H1 (cell line): ENCODE data around the gene KLF13. TPM values are rescaled to one million over a fixed set of nuclear protein-coding genes. Genes with fewer than 3 reads are reported as not detected.

ENCODE experiments used
- CTCF ChIA-PET: fragments of 300-600 bp; sonication (Branson Sonifier 250); formaldehyde crosslinking; loops from one replicate; lab custom pipeline; 2021; ENCODE audit not compliant: partially characterized antibody; lab: Charles Lee
- POLR2A ChIA-PET: fragments of 300-600 bp; sonication (Branson Sonifier 250); formaldehyde crosslinking; loops from one replicate; lab custom pipeline; 2021; ENCODE audit warnings: inconsistent platforms; ENCODE audit not compliant: partially characterized antibody; lab: Charles Lee
- DNase-seq, 2 experiments: peaks; one replicate each; pipeline versions ENCODE4 v3.0.0 to v3.0.0-alpha.2; 2010 to 2022; ENCODE audit warnings: low spot score in 2 of 2, low read depth in 1 of 2, mixed read lengths in 1 of 2
- FAIRE-seq: peaks from 2 replicates; lab custom pipeline; 2011; peaks lifted over from hg19 to GRCh38; lab: Jason Lieb, UNC
- H2AFZ ChIP-seq: 2 replicates; pipeline ENCODE4 v1.8.1; 2012; ENCODE audit warnings: low read length, inconsistent platforms
- H2AK5ac ChIP-seq: 2 replicates; pipeline ENCODE4 v1.6.1; 2013; ENCODE audit warnings: low read depth, low read length
- H2BK120ac ChIP-seq: replicated peaks from 2 replicates; pipeline ENCODE3; 2013; ENCODE audit warnings: low read depth, low read length, inconsistent platforms
- H2BK12ac ChIP-seq: 2 replicates; pipeline ENCODE4 v1.6.1; 2013; ENCODE audit warnings: low read depth, low read length
- H2BK15ac ChIP-seq: 2 replicates; pipeline ENCODE4 v1.6.1; 2013; ENCODE audit warnings: low read length
- H2BK20ac ChIP-seq: 2 replicates; pipeline ENCODE4 v1.6.1; 2013; ENCODE audit warnings: low read length
- H2BK5ac ChIP-seq: 2 replicates; pipeline ENCODE4 v1.6.1; 2013; ENCODE audit warnings: low read depth, low read length
- H3K14ac ChIP-seq: 2 replicates; pipeline ENCODE4 v1.6.1; 2013; ENCODE audit warnings: inconsistent platforms; ENCODE audit not compliant: insufficient read length
- H3K18ac ChIP-seq: 2 replicates; pipeline ENCODE4 v1.6.1; 2013; ENCODE audit warnings: low read length; ENCODE audit errors: extremely low read depth
- H3K23ac ChIP-seq: 2 replicates; pipeline ENCODE4 v1.6.1; 2013; ENCODE audit warnings: inconsistent platforms; ENCODE audit not compliant: insufficient read length
- H3K23me2 ChIP-seq: 2 replicates; pipeline ENCODE4 v1.6.1; 2013; ENCODE audit warnings: low read depth, low read length
- H3K27ac ChIP-seq: 2 replicates; pipeline ENCODE4 v1.6.1; 2011; ENCODE audit warnings: low read depth, low read length, inconsistent platforms
- H3K27me3 ChIP-seq, 4 experiments: replicated peaks in 1 of 4; 1 replicate in 1 of 4; 2 replicates in 3 of 4; pipeline versions ENCODE4 v1.6.1 to v1.8.1; 2011 to 2013; ENCODE audit warnings: low read length in 3 of 4, mild to moderate bottlenecking in 3 of 4, inconsistent platforms in 2 of 4, mixed read lengths in 2 of 4, moderate library complexity in 1 of 4; ENCODE audit not compliant: control insufficient read depth in 3 of 4, insufficient read depth in 3 of 4; ENCODE audit errors: extremely low read depth in 1 of 4
- H3K36me3 ChIP-seq, 4 experiments: 2 replicates each; pipeline versions ENCODE4 v1.6.1 to v1.8.1; 2011 to 2013; ENCODE audit warnings: mild to moderate bottlenecking in 4 of 4, low read length in 3 of 4, moderate library complexity in 2 of 4, control low read depth in 1 of 4, inconsistent platforms in 1 of 4; ENCODE audit not compliant: insufficient read depth in 4 of 4, control insufficient read depth in 2 of 4
- H3K4ac ChIP-seq: replicated peaks from 2 replicates; pipeline ENCODE3; 2013; ENCODE audit warnings: low read length, low read depth, mixed read lengths, inconsistent platforms; ENCODE audit not compliant: insufficient read length
- H3K4me1 ChIP-seq, 4 experiments: replicated peaks in 1 of 4; 1 replicate in 1 of 4; 2 replicates in 3 of 4; pipeline versions ENCODE4 v1.6.1 to v1.8.1; 2011 to 2013; ENCODE audit warnings: low read length in 3 of 4, inconsistent platforms in 2 of 4, mixed read lengths in 1 of 4; ENCODE audit not compliant: insufficient read depth in 4 of 4, control insufficient read depth in 3 of 4
- H3K4me2 ChIP-seq, 2 experiments: 2 replicates each; pipeline versions ENCODE4 v1.6.1 to v1.8.1; 2011 to 2013; ENCODE audit warnings: low read depth in 2 of 2, low read length in 2 of 2, control low read depth in 1 of 2, inconsistent platforms in 1 of 2, mild to moderate bottlenecking in 1 of 2; ENCODE audit not compliant: insufficient read depth in 1 of 2
- H3K4me3 ChIP-seq, 4 experiments: fragments of 200-600, 300-600 bp in 1 of 4; sonication (generic), shearing (Covaris generic), sonication (Bioruptor Twin) in 1 of 4; 2 replicates each; pipeline versions ENCODE4 v1.5.1 to v1.8.1; 2011 to 2016; ENCODE audit warnings: low read length in 4 of 4, low read depth in 3 of 4, control low read depth in 2 of 4, inconsistent platforms in 2 of 4, mild to moderate bottlenecking in 2 of 4, mixed read lengths in 1 of 4, moderate library complexity in 1 of 4; ENCODE audit not compliant: insufficient read depth in 2 of 4; ENCODE audit errors: extremely low read depth in 1 of 4
- H3K56ac ChIP-seq: replicated peaks from 2 replicates; pipeline ENCODE3; 2013; ENCODE audit warnings: low read depth, mild to moderate bottlenecking, mixed read lengths, low read length, inconsistent platforms; ENCODE audit not compliant: insufficient read length
- H3K79me1 ChIP-seq: 2 replicates; pipeline ENCODE4 v1.6.1; 2013; ENCODE audit warnings: low read depth, low read length, control low read depth
- H3K79me2 ChIP-seq, 2 experiments: 2 replicates each; pipeline versions ENCODE4 v1.6.1 to v1.8.1; 2012 to 2013; ENCODE audit warnings: low read length in 2 of 2, mild to moderate bottlenecking in 2 of 2, inconsistent platforms in 1 of 2; ENCODE audit not compliant: insufficient read depth in 2 of 2, control insufficient read depth in 1 of 2
- H3K9ac ChIP-seq, 4 experiments: replicated peaks in 1 of 4; 1 replicate in 1 of 4; 2 replicates in 3 of 4; pipeline versions ENCODE4 v1.6.1 to v1.8.1; 2011 to 2013; ENCODE audit warnings: low read depth in 3 of 4, low read length in 3 of 4, control low read depth in 2 of 4, mild to moderate bottlenecking in 2 of 4, moderate library complexity in 2 of 4, inconsistent platforms in 1 of 4; ENCODE audit errors: extremely low read depth in 1 of 4
- H3K9me3 ChIP-seq, 2 experiments: 2 replicates each; pipeline versions ENCODE4 v1.6.1 to v1.8.1; 2012 to 2013; ENCODE audit warnings: mild to moderate bottlenecking in 2 of 2, moderate library complexity in 2 of 2, control low read depth in 1 of 2, inconsistent platforms in 1 of 2, low read depth in 1 of 2, low read length in 1 of 2, mixed read lengths in 1 of 2; ENCODE audit not compliant: insufficient read depth in 2 of 2
- H4K20me1 ChIP-seq, 2 experiments: replicated peaks in 1 of 2; 2 replicates each; pipeline versions ENCODE3 to v1.8.1; 2011 to 2013; ENCODE audit warnings: inconsistent platforms in 2 of 2, low read length in 2 of 2, mild to moderate bottlenecking in 1 of 2; ENCODE audit not compliant: insufficient read depth in 2 of 2, control insufficient read depth in 1 of 2
- H4K5ac ChIP-seq: 2 replicates; pipeline ENCODE4 v1.6.1; 2013; ENCODE audit warnings: low read length, low read depth, mixed read lengths, inconsistent platforms; ENCODE audit not compliant: insufficient read length
- H4K8ac ChIP-seq: 2 replicates; pipeline ENCODE4 v1.8.0; 2013; ENCODE audit warnings: mild to moderate bottlenecking, moderate library complexity, low read length, inconsistent platforms; ENCODE audit not compliant: insufficient read depth; ENCODE audit errors: extremely low read depth
- H4K91ac ChIP-seq: replicated peaks from 2 replicates; pipeline ENCODE3; 2013; ENCODE audit warnings: low read length, mixed read lengths, inconsistent platforms; ENCODE audit not compliant: insufficient read length
- ASH2L ChIP-seq: fragments of 200-600, 300-600 bp; sonication (generic); IDR thresholded peaks from one replicate; pipeline ENCODE4 v1.7.1; 2017; ENCODE audit warnings: low read length
- ATF2 ChIP-seq: IDR thresholded peaks from 2 replicates; pipeline ENCODE4 v1.6.1; 2012; ENCODE audit warnings: low read length, inconsistent platforms
- BACH1 ChIP-seq: IDR thresholded peaks from 2 replicates; pipeline ENCODE4 v1.6.1; 2012; ENCODE audit warnings: low read length, improper control_type of control experiment
- KDM1A ChIP-seq: fragments of 200-600, 300-600 bp; sonication (generic); IDR thresholded peaks from 2 replicates; pipeline ENCODE4 v1.7.1; 2016; ENCODE audit warnings: mild to moderate bottlenecking, low read length, borderline replicate concordance
- KDM5A ChIP-seq: fragments of 200-600 bp; IDR thresholded peaks from 2 replicates; pipeline ENCODE4 v1.7.1; 2012; ENCODE audit warnings: mild to moderate bottlenecking, low read length, inconsistent platforms, mixed read lengths
- NANOG ChIP-seq: IDR thresholded peaks from 2 replicates; pipeline ENCODE4 v1.6.1; 2011; ENCODE audit warnings: low read length, low read depth, mild to moderate bottlenecking, inconsistent platforms; ENCODE audit not compliant: insufficient read depth, poor library complexity, severe bottlenecking
- POLR2A ChIP-seq, 2 experiments: IDR thresholded peaks; 1 replicate in 1 of 2; 2 replicates in 1 of 2; pipeline ENCODE4 v1.6.1; 2011; ENCODE audit warnings: low read depth in 2 of 2, low read length in 2 of 2, mild to moderate bottlenecking in 2 of 2; ENCODE audit errors: control extremely low read depth in 1 of 2
- RBBP5 ChIP-seq: IDR thresholded peaks from 2 replicates; pipeline ENCODE4 v1.7.1; 2012; ENCODE audit warnings: low read depth, mild to moderate bottlenecking, inconsistent platforms, low read length, moderate library complexity, borderline replicate concordance
- RNF2 ChIP-seq: fragments of 200-900, 300-1000 bp; sonication (generic); IDR thresholded peaks from 2 replicates; pipeline ENCODE4 v1.7.1; 2016; ENCODE audit warnings: borderline replicate concordance, low read depth, mild to moderate bottlenecking, antibody characterized with exemption, low read length; ENCODE audit not compliant: poor library complexity, severe bottlenecking; ENCODE audit errors: missing control alignments
- WGBS, 2 experiments: shearing (Covaris generic) in 1 of 2; methylation state at CpG; one replicate each; pipeline versions ENCODE4 v1.1.6 to v1.1.7; 2013 to 2015; ENCODE audit warnings: low lambda C conversion rate in 2 of 2, mixed read lengths in 2 of 2, inconsistent platforms in 1 of 2, low coverage in 1 of 2, missing lambda C conversion rate in 1 of 2; ENCODE audit not compliant: insufficient replicate concordance in 2 of 2, insufficient coverage in 1 of 2, insufficient read length in 1 of 2; ENCODE audit errors: extremely low coverage in 1 of 2, missing lambda C conversion rate in 1 of 2; 5-methylcytosine and 5-hydroxymethylcytosine counted together
- polyA plus RNA-seq, 7 experiments: library from polyadenylated mRNA; depleted of rRNA in 3 of 7; stranded (reverse) in 5 of 7; unstranded in 2 of 7; fragments of >200 nt in 5 of 7; fragments of 200-250 nt in 2 of 7; gene quantifications; 1 replicate in 5 of 7; 2 replicates in 1 of 7; 4 replicates in 1 of 7; pipeline versions ENCODE4 v1.2.1 to v1.2.3, GENCODE V29; 2011 to 2013; ENCODE audit warnings: missing spikeins in 2 of 7, mixed read lengths in 2 of 7
- total RNA-seq: library from RNA; stranded (reverse); fragmentation: NEBNext Ultra II Directional; extraction: Animal tissue kit (Norgen Biotek cat#: 25700); gene quantifications from 2 replicates; pipeline ENCODE4 v1.2.1, GENCODE V29; 2021
- TF ChIP-seq, protein P1 (sequence below): IDR thresholded peaks from 2 replicates; pipeline ENCODE4 v1.6.1; 2011; ENCODE audit warnings: low read length, improper control_type of control experiment

KLF13 gene
- total and polyA plus RNA-seq, 2 of the 8 experiments (the other 6 are each of a cell fraction or from before 2014, with no cell fraction given), result 18.3 to 33.4 TPM

- Histone ChIP-seq H4K8ac (no peak overlapping the region; the same call in 1 of the 2 replicates), H3K79me1 (peaks cover 2% of the 10 kb centered on the region), H3K27ac (no peak overlapping the region), H2BK12ac (0 out of 2 replicates have a peak overlapping the region, but pooled peaks have one; percentile 50), H4K5ac (no peak overlapping the region), H3K23me2 (no peaks in the 10 kb centered on the region), H2BK120ac (no peak overlapping the region), H3K4ac (no peak overlapping the region), H3K9ac (no peak overlapping the region), H3K14ac (no peak overlapping the region), H3K4me1 (peaks cover 0 to 27% (median 1%) of the 10 kb centered on the region in 4 experiments; a peak in 5 of 7 replicates), H4K91ac (no peak overlapping the region), H2BK15ac (no peak overlapping the region), H3K9me3 (no peaks in the 10 kb centered on the region), H3K18ac (peak overlapping the region; percentile 71; the same call in 1 of the 2 replicates), H3K4me2 (no peak overlapping the region), H2AFZ (no peak overlapping the region), H3K79me2 (peaks cover 0 to 3% of the 10 kb centered on the region in 2 experiments; a peak in 1 of 4 replicates), H3K36me3 (peaks cover 0 to 7% (median 0%) of the 10 kb centered on the region in 4 experiments; a peak in 2 of 8 replicates), H3K27me3 (no peaks in the 10 kb centered on the region), H2BK20ac (no peak overlapping the region), H4K20me1 (peaks cover 2 to 3% of the 10 kb centered on the region in 2 experiments), H2BK5ac (no peak overlapping the region), H3K56ac (no peak overlapping the region), H3K4me3 (no peak overlapping the region), H2AK5ac (no peak overlapping the region), H3K23ac (no peak overlapping the region)
- POLR2A ChIA-PET, result interaction anchor here (1.4 kb wide), 1 partner anchor 70 kb away, joined by 3 read pairs; no protein-coding TSS in a partner anchor
- DNase-seq, result no peak
- no peak for FAIRE-seq
- CTCF ChIA-PET, result interaction anchor here (0.9 to 3.3 kb wide), 6 partner anchors 10 to 111 kb away, joined by 3 to 24 read pairs (median 5); no protein-coding TSS in a partner anchor
- WGBS, 2 experiments, result 85% methylated on average over 11 of the region's 11 CpGs; no CpG with 5 or more reads in 1 of the 2 experiments
- TF ChIP-seq ATF2, result no peak
- TF ChIP-seq KDM5A, result no peak
- TF ChIP-seq RBBP5, result no peak
- TF ChIP-seq ASH2L, result no peak
- no peak for TF ChIP-seq BACH1
- no peak for TF ChIP-seq KDM1A
- TF ChIP-seq, protein P1, sequence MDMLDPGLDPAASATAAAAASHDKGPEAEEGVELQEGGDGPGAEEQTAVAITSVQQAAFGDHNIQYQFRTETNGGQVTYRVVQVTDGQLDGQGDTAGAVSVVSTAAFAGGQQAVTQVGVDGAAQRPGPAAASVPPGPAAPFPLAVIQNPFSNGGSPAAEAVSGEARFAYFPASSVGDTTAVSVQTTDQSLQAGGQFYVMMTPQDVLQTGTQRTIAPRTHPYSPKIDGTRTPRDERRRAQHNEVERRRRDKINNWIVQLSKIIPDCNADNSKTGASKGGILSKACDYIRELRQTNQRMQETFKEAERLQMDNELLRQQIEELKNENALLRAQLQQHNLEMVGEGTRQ, result no peak
- TF ChIP-seq POLR2A (IDR thresholded peaks at IDR 0.05; ENCODE audit: control extremely low read depth in 1 of 2, low read depth in 2 of 2, low read length in 2 of 2), result no peak
- no peak for TF ChIP-seq RNF2
- no peak for TF ChIP-seq NANOG
Measured at GRCh38 chr15:31376511-31376910, 49.9 kb downstream of the KLF13 start.
